Stimulated activated naive CD8-positive, alpha-beta T cell treated with anti-CD3 and anti-CD28 coated beads, Interleukin-15, Interleukin-2, amounts not matched to agents 100 ng/mL and 50 ng/mL, for 24 hours (primary cell): ENCODE results near the gene KANSL1.
"Not testable (repeated sequence)": the region's sequence is repeated elsewhere in the genome, so short reads cannot be mapped to it uniquely, and the experiment has no call there.

ENCODE experiments used
- H3K27ac Mint-ChIP-seq: one replicate; pipeline ENCODE4 v1.8.0; 2021; ENCODE audit warnings: mild to moderate bottlenecking, mixed read lengths
- H3K27me3 Mint-ChIP-seq: one replicate; pipeline ENCODE4 v1.8.0; 2021; ENCODE audit warnings: mixed read lengths
- H3K36me3 Mint-ChIP-seq: one replicate; pipeline ENCODE4 v1.8.0; 2021; ENCODE audit warnings: low read depth, mixed read lengths
- H3K4me1 Mint-ChIP-seq: one replicate; pipeline ENCODE4 v1.8.0; 2021; ENCODE audit warnings: low read depth, mixed read lengths
- H3K4me3 Mint-ChIP-seq: one replicate; pipeline ENCODE4 v1.8.0; 2021; ENCODE audit warnings: mild to moderate bottlenecking, mixed read lengths
- H3K9me3 Mint-ChIP-seq: one replicate; pipeline ENCODE4 v1.8.0; 2021; ENCODE audit warnings: mixed read lengths

KANSL1 gene

DNA sequence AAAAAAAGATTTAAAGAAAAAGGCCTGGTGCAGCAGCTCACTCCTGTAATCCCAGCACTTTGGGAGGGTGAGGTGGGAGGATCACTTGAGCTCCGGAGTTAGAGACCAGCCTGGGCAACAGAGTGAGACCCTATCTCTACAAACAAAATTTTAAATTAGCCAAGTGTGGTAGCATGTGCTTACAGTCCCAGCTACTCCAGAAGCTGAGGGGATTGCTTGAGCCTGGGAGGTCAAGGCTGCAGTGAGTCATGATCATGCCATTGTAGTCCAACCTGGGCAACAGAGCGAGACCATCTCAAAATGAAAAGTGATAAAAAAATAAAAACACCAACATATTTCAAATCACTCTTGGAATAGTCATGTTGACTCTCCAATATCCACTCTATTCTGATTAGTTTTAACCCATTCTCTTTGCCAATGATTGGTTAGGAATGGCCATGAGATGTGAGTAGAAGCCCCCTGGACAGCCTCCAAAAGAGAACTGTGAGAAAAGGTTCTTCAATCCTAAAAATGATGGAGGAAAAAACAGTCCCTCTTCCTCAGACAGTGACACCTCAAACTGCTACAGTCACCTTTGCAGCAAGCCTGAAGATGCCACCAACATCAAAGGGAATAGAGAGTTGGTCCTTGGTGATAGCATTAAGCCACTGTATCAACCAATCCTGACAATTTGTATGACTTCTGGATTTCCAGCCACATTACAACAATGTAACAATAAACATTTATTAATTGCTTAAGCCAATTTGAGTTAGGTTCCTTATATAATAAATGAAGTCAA is 2.9 kb upstream of the KANSL1 start:
- peaks cover 59% of the 10 kb centered on the region for H3K4me1 Mint-ChIP-seq
- H3K4me3 Mint-ChIP-seq, result no peak overlapping the region
- no peaks in the 10 kb centered on the region for H3K9me3 Mint-ChIP-seq
- no peaks in the 10 kb centered on the region for H3K27me3 Mint-ChIP-seq
- H3K36me3 Mint-ChIP-seq, result peaks cover 29% of the 10 kb centered on the region
- peak overlapping the region; percentile 97 for H3K27ac Mint-ChIP-seq

DNA sequence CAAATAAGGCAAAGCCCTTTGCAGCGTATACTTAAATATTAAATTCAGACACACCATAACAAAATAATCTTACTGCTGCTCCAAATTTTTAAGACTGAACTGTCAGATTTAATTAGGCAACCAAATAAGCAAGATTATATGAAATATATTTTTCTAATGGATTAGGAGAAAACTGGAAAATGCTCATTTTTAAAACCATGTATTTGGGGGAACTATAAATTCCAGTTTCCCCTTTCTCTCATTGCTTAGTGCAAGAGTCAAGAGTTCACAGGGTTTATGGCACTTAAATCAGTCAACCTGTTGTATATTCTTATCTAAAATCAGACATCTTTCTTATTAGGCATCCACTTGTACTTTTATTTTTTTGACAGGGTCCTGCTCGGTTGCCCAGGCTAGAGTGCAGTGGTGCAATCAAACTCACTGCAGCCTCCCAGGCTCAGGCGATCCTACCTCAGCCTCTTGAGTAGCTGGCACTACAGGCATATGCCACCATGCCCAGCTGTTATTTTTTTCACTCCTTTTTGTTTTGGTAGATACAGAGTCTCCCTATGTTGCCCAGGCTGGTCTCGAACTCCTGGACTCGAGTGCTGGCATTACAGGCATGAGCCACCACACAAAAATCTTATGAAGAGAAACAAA is 2.1 kb upstream of the KANSL1 start:
- Mint-ChIP-seq H3K9me3 (no peaks in the 10 kb centered on the region), H3K27ac (peak overlapping the region; percentile 97), H3K4me1 (peaks cover 65% of the 10 kb centered on the region), H3K27me3 (no peaks in the 10 kb centered on the region), H3K36me3 (peaks cover 29% of the 10 kb centered on the region), H3K4me3 (peak overlapping the region; percentile 82)

GRCh38 chr17:46194393-46195216 is 1.4 kb upstream of the KANSL1 start:
- H3K4me1 Mint-ChIP-seq, result peaks cover 67% of the 10 kb centered on the region
- no peaks in the 10 kb centered on the region for H3K9me3 Mint-ChIP-seq
- H3K4me3 Mint-ChIP-seq, result peak overlapping the region; percentile 82
- H3K27ac Mint-ChIP-seq, result peak overlapping the region; percentile 97
- H3K27me3 Mint-ChIP-seq, result no peaks in the 10 kb centered on the region
- H3K36me3 Mint-ChIP-seq, result peaks cover 31% of the 10 kb centered on the region

- H3K9me3 Mint-ChIP-seq, result no peaks in the 10 kb centered on the region
- peaks cover 67% of the 10 kb centered on the region for H3K4me1 Mint-ChIP-seq
- no peaks in the 10 kb centered on the region for H3K27me3 Mint-ChIP-seq
Observed at GRCh38 chr17:46193626-46194392, 580 bp upstream of the KANSL1 start.

GRCh38 chr17:46192439-46193150 is 634 bp downstream of the KANSL1 start:
- H3K27ac Mint-ChIP-seq, result peak overlapping the region; percentile 95
- H3K4me3 Mint-ChIP-seq, result peak overlapping the region; percentile 96
- peaks cover 71% of the 10 kb centered on the region for H3K4me1 Mint-ChIP-seq
- no peaks in the 10 kb centered on the region for H3K27me3 Mint-ChIP-seq
- no peaks in the 10 kb centered on the region for H3K9me3 Mint-ChIP-seq
- peaks cover 35% of the 10 kb centered on the region for H3K36me3 Mint-ChIP-seq

More at GRCh38 chr17:46193626-46194392, 580 bp upstream of the KANSL1 start:
- peak overlapping the region; percentile 82 for H3K4me3 Mint-ChIP-seq
- peaks cover 31% of the 10 kb centered on the region for H3K36me3 Mint-ChIP-seq
- H3K27ac Mint-ChIP-seq, result peak overlapping the region; percentile 97

DNA sequence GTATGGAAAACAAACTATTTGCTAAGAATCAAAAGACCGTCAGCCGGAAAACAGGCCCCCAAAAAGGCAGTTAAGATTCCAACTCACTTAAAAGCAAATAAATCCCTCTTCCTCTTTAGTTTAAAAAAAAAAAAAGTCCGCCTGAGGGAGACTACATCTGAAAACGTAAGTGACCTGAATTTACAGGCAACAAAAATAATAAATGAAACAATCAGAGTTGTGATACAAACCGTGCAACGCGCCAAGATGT is 1.1 kb downstream of the KANSL1 start:
- H3K4me3 Mint-ChIP-seq, result peak overlapping the region; percentile 96
- no peaks in the 10 kb centered on the region for H3K9me3 Mint-ChIP-seq
- H3K27me3 Mint-ChIP-seq, result no peaks in the 10 kb centered on the region
- H3K27ac Mint-ChIP-seq, result peak overlapping the region; percentile 95
- peaks cover 32% of the 10 kb centered on the region for H3K36me3 Mint-ChIP-seq
- peaks cover 71% of the 10 kb centered on the region for H3K4me1 Mint-ChIP-seq

GRCh38 chr17:46191322-46192188 is 1.7 kb downstream of the KANSL1 start:
- Mint-ChIP-seq H3K27ac (peak overlapping the region; percentile 95), H3K36me3 (peaks cover 28% of the 10 kb centered on the region), H3K27me3 (no peaks in the 10 kb centered on the region), H3K4me1 (peaks cover 74% of the 10 kb centered on the region), H3K4me3 (peak overlapping the region; percentile 96), H3K9me3 (no peaks in the 10 kb centered on the region)

DNA sequence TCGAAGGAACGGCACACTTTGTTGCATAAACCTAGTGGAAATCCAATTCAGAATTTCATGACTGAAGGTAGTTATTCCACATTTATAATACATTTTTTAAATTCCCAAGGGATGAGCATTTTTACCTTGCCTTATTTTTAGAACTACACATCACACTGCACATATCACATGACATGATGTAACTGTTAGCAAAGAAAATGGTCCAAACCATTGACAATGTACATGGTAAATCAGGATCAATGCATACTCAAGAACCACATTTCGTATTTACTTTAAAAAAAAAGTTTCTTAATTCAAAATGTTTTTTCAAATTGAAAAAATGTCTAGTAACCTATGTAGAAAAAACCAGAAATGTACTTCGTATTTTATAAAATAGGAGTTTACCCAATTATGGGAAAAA is 2.5 kb downstream of the KANSL1 start:
- H3K4me1 Mint-ChIP-seq, result peaks cover 76% of the 10 kb centered on the region
- H3K4me3 Mint-ChIP-seq, result peak overlapping the region; percentile 96
- H3K27me3 Mint-ChIP-seq, result no peaks in the 10 kb centered on the region
- no peaks in the 10 kb centered on the region for H3K9me3 Mint-ChIP-seq
- H3K36me3 Mint-ChIP-seq, result peaks cover 28% of the 10 kb centered on the region
- peak overlapping the region; percentile 61 for H3K27ac Mint-ChIP-seq

GRCh38 chr17:46186827-46187235 is 6.4 kb downstream of the KANSL1 start:
- peaks cover 97% of the 10 kb centered on the region for H3K4me1 Mint-ChIP-seq
- H3K36me3 Mint-ChIP-seq, result peaks cover 26% of the 10 kb centered on the region
- H3K27me3 Mint-ChIP-seq, H3K9me3 Mint-ChIP-seq, H3K4me3 Mint-ChIP-seq: not testable (repeated sequence)
- H3K27ac Mint-ChIP-seq, result peak overlapping the region; percentile 41

DNA sequence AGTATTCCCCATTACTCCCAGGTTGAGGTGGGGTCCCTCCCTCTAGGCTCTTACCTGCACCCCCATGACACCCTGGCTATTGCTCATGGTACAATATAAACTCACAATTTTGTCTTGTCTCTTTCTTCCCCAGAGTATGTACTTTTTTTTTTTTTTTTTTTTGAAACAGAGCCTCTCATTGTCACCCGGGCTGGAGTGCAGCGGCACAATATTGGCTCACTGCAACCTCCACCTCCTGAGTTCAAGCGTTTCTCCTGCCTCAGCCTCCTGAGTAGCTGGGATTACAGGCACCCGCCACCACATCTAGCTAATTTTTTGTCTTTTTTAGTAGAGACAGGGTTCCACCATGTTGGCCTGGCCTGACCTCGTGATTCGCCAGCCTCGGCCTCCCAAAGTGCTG is 8.5 kb downstream of the KANSL1 start:
- no peaks in the 10 kb centered on the region for H3K9me3 Mint-ChIP-seq
- peak overlapping the region; percentile 4 for H3K27ac Mint-ChIP-seq
- H3K4me1 Mint-ChIP-seq, result peaks cover 99% of the 10 kb centered on the region
- peaks cover 10% of the 10 kb centered on the region for H3K36me3 Mint-ChIP-seq
- H3K4me3 Mint-ChIP-seq, result peak overlapping the region; percentile 3
- H3K27me3 Mint-ChIP-seq, result no peaks in the 10 kb centered on the region

- Mint-ChIP-seq H3K27ac (peak overlapping the region; percentile 43), H3K4me1 (peaks cover 99% of the 10 kb centered on the region), H3K36me3 (peaks cover 18% of the 10 kb centered on the region)
- not testable (repeated sequence) for H3K27me3 Mint-ChIP-seq, H3K9me3 Mint-ChIP-seq, H3K4me3 Mint-ChIP-seq
Observed at GRCh38 chr17:46183383-46183782, 9.8 kb downstream of the KANSL1 start.

DNA sequence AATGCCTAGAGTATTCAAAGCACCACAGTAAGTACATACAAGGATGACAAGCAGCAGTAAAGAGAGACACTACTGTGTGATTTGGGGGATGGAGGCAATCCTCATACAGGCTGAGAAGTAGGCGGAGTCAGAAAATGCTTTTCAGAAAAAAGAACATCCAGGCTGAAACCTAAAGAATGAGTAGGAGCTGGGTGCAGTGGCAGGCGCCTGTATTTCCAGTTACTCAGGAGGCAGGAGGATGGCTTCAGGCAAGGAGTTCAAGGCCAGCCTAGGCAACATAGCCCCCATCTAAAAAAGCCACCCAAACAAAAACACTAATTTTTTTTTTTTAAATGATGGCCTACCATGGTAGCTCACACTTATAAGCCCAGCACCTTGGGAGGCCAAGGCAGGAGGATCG is 10.3 kb downstream of the KANSL1 start:
- peaks cover 17% of the 10 kb centered on the region for H3K36me3 Mint-ChIP-seq
- no peaks in the 10 kb centered on the region for H3K27me3 Mint-ChIP-seq
- no peaks in the 10 kb centered on the region for H3K9me3 Mint-ChIP-seq
- H3K4me3 Mint-ChIP-seq, result no peak overlapping the region
- H3K27ac Mint-ChIP-seq, result peak overlapping the region; percentile 26
- H3K4me1 Mint-ChIP-seq, result peaks cover 99% of the 10 kb centered on the region

DNA sequence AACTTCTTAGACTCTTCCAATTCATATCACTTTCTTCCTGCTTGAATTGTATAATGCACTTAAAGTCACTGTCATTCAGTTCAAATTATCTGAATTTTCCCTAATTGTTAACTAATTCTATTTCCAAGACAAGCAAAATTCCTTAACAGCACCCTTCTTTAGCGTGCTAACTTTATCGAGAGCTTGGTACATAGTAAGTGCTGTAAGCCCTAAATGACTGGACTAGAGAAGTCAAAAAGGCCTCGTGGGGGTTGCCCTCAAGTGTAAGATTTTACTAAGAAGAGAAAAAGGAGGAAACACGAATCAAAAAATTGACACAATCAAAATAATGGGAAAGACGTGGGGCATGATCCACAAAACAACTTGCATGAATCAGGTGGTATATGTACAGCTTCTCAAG is 11.3 kb downstream of the KANSL1 start:
- H3K4me3 Mint-ChIP-seq, result no peak overlapping the region
- no peaks in the 10 kb centered on the region for H3K27me3 Mint-ChIP-seq
- H3K4me1 Mint-ChIP-seq, result peaks cover 99% of the 10 kb centered on the region
- H3K36me3 Mint-ChIP-seq, result peaks cover 20% of the 10 kb centered on the region
- peak overlapping the region; percentile 17 for H3K27ac Mint-ChIP-seq
- no peaks in the 10 kb centered on the region for H3K9me3 Mint-ChIP-seq
